Measurements from ENCODE around the gene NIPSNAP3A. TPM values are rescaled to one million over a fixed set of nuclear protein-coding genes. Genes with fewer than 3 reads are reported as not detected.

Gene NIPSNAP3A
- total RNA-seq, 1 experiment from 2014 or later: 6.9 TPM

DNA sequence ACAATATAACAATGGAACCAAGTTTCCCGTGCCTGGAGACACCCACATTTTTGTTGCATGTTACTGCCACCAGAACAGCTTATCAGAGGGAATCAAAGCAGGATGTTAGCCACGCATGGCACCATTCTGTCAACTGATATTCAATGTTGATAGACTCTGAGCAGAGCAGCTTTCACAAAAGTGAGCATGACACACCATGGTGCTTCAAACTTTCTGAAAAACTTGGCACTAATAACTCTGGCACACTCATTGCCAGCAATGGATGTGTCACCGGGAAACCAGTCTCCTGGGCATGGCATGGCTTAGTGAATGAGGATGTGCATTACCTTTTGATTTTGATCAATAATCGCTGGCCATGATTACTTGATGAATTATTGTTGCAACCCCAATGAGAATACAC lies 36.1 kb downstream of the NIPSNAP3A start:
- no TSS peak for BruUV-seq (replicated peaks)

More for the DNA sequence above, 36.1 kb downstream of the NIPSNAP3A start:
- CTCF ChIA-PET: no interaction called here
- no peak for ATAC-seq
- H3K36me3 ChIP-seq (ENCODE audit: control insufficient read depth in 1 of 2, insufficient read depth in 2 of 2, low read length in 2 of 2): no peaks in the 10 kb centered on the region
- no peak overlapping the region for H3K9ac ChIP-seq (ENCODE audit: low read length)
- POLR2A ChIA-PET: no interaction called here
- H3K4me2 ChIP-seq (ENCODE audit: low read length): no peak overlapping the region
- no peak for DNase-seq (ENCODE audit: low read depth, low spot score)
- intact Hi-C loops (cut with micrococcal nuclease): loop anchor here (10.0 kb wide), 1 partner anchor 751 kb away; no protein-coding TSS in a partner anchor
- H3K27me3 ChIP-seq (ENCODE audit: insufficient read depth, low read length): no peaks in the 10 kb centered on the region
- RAD21 ChIA-PET (ENCODE audit: low non-redundant PET in 1 of 2, low total read pairs in 2 of 2, uncharacterized antibody in 2 of 2, unreplicated experiment in 2 of 2): no interaction called here
- TF ChIP-seq RAD21 (IDR thresholded peaks at IDR 0.05; ENCODE audit: low read depth) (no peak), POLR2AphosphoS5 (IDR thresholded peaks at IDR 0.05; ENCODE audit: low read depth, low read length) (no peak), YY1 (IDR thresholded peaks at IDR 0.05; ENCODE audit: extremely low read depth, insufficient replicate concordance, low read depth, low read length) (no peak), CEBPB (IDR thresholded peaks at IDR 0.05; ENCODE audit: low read depth) (no peak), EZH2 (IDR thresholded peaks at IDR 0.05) (no peak), ZNF274 (IDR thresholded peaks at IDR 0.05; ENCODE audit: low read depth, low read length) (no peak), TCF7L2 (IDR thresholded peaks at IDR 0.05; ENCODE audit: borderline replicate concordance, extremely low read depth, insufficient read depth, insufficient read length) (no peak), SRF (IDR thresholded peaks at IDR 0.05; ENCODE audit: low read depth) (no peak), SIN3A (IDR thresholded peaks at IDR 0.05; ENCODE audit: low read depth) (no peak), JUND (IDR thresholded peaks at IDR 0.05) (no peak), ZFX (IDR thresholded peaks at IDR 0.05) (no peak)
- TF ChIP-seq, protein P1, sequence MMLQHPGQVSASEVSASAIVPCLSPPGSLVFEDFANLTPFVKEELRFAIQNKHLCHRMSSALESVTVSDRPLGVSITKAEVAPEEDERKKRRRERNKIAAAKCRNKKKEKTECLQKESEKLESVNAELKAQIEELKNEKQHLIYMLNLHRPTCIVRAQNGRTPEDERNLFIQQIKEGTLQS (IDR thresholded peaks at IDR 0.05): no peak
- TF ChIP-seq, protein P2, sequence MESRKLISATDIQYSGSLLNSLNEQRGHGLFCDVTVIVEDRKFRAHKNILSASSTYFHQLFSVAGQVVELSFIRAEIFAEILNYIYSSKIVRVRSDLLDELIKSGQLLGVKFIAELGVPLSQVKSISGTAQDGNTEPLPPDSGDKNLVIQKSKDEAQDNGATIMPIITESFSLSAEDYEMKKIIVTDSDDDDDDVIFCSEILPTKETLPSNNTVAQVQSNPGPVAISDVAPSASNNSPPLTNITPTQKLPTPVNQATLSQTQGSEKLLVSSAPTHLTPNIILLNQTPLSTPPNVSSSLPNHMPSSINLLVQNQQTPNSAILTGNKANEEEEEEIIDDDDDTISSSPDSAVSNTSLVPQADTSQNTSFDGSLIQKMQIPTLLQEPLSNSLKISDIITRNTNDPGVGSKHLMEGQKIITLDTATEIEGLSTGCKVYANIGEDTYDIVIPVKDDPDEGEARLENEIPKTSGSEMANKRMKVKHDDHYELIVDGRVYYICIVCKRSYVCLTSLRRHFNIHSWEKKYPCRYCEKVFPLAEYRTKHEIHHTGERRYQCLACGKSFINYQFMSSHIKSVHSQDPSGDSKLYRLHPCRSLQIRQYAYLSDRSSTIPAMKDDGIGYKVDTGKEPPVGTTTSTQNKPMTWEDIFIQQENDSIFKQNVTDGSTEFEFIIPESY (IDR thresholded peaks at IDR 0.05; ENCODE audit: extremely low read depth, insufficient replicate concordance, low read length): no peak
- TF ChIP-seq, protein P3, sequence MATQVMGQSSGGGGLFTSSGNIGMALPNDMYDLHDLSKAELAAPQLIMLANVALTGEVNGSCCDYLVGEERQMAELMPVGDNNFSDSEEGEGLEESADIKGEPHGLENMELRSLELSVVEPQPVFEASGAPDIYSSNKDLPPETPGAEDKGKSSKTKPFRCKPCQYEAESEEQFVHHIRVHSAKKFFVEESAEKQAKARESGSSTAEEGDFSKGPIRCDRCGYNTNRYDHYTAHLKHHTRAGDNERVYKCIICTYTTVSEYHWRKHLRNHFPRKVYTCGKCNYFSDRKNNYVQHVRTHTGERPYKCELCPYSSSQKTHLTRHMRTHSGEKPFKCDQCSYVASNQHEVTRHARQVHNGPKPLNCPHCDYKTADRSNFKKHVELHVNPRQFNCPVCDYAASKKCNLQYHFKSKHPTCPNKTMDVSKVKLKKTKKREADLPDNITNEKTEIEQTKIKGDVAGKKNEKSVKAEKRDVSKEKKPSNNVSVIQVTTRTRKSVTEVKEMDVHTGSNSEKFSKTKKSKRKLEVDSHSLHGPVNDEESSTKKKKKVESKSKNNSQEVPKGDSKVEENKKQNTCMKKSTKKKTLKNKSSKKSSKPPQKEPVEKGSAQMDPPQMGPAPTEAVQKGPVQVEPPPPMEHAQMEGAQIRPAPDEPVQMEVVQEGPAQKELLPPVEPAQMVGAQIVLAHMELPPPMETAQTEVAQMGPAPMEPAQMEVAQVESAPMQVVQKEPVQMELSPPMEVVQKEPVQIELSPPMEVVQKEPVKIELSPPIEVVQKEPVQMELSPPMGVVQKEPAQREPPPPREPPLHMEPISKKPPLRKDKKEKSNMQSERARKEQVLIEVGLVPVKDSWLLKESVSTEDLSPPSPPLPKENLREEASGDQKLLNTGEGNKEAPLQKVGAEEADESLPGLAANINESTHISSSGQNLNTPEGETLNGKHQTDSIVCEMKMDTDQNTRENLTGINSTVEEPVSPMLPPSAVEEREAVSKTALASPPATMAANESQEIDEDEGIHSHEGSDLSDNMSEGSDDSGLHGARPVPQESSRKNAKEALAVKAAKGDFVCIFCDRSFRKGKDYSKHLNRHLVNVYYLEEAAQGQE (IDR thresholded peaks at IDR 0.05; ENCODE audit: low read depth): no peak
- TF ChIP-seq, protein P4, sequence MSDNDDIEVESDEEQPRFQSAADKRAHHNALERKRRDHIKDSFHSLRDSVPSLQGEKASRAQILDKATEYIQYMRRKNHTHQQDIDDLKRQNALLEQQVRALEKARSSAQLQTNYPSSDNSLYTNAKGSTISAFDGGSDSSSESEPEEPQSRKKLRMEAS (IDR thresholded peaks at IDR 0.05): no peak
- no peak overlapping the region for H2AFZ ChIP-seq (ENCODE audit: low read depth, low read length, poor library complexity, severe bottlenecking)
- no peaks in the 10 kb centered on the region for H3K9me3 ChIP-seq (ENCODE audit: control insufficient read depth in 1 of 2, insufficient read depth in 1 of 2, low read depth in 1 of 2, low read length in 2 of 2)
- H3K4me3 ChIP-seq (replicated peaks in 1 of 2; ENCODE audit: low read depth in 1 of 2, low read length in 2 of 2): no peak overlapping the region
- no peak overlapping the region for H3K27ac ChIP-seq (ENCODE audit: low read depth, low read length)
- no peaks in the 10 kb centered on the region for H3K9me2 ChIP-seq (ENCODE audit: insufficient read depth)
- H3K4me1 ChIP-seq (ENCODE audit: control insufficient read depth in 1 of 2, insufficient read depth in 2 of 2, low read length in 2 of 2): no peaks in the 10 kb centered on the region
- H3K79me2 ChIP-seq (ENCODE audit: insufficient read depth, low read length): no peaks in the 10 kb centered on the region
- H4K20me1 ChIP-seq (ENCODE audit: insufficient read depth): no peaks in the 10 kb centered on the region

Measured in HCT116 (cell line).